Stimulated activated naive CD4-positive, alpha-beta T cell treated with Interleukin-2 at 50 U/mL for 16 hours (primary cell): Measurements from ENCODE around the gene DCAF12.

Experiments
- DNase-seq: peaks from one replicate; lab custom pipeline; 2025; lab: John Stamatoyannopoulos, UW

Gene DCAF12

GRCh38 chr9:34125681-34126206 is 754 bp downstream of the DCAF12 start:
- DNase-seq, result no peak

- no peak for DNase-seq
Observed at GRCh38 chr9:34124926-34125325, 1.6 kb downstream of the DCAF12 start.

GRCh38 chr9:34124099-34124498 is 2.4 kb downstream of the DCAF12 start:
- no peak for DNase-seq

DNA sequence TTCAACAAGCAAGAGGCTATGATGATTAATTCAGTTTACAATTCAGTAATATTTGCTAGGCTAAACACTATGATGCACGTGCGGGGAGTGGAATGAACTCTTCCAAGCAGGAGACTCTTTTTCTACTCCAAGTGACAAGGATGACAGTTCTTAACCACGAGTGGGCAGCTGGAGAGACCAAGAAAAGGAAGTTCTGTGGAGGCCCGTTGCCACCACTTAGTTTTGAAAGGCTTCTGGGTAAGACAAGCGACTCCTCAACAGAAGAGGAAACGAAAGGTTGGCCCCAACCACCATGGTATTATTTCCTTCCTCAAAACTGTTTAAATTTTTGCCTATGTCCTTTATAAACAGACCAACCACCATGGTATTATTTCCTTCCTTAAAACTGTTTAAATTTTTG is 2.8 kb downstream of the DCAF12 start:
- peak; percentile 3 for DNase-seq

DNA sequence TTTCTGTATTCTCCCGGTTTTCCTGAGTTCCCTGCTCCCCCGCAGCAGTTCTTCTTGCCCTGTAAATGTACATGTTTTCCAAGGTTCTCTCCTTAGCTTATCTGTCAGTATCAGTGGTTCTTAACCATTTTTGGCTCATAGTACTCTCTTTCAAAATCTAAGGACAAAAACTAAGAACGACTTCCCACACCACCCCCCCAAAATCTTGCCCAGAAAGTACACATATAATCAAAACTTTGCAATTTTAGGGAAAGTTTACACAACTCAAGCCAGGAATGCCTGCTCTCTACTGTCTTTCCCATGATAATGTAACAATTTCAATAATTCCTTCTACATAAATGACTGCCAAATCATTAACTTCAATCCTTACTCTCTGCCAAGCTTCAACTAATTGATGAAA is 4.5 kb downstream of the DCAF12 start:
- no peak for DNase-seq

- no peak for DNase-seq
Observed at GRCh38 chr9:34119713-34120112, 6.8 kb downstream of the DCAF12 start.

GRCh38 chr9:34114436-34114835 is 12.1 kb downstream of the DCAF12 start:
- no peak for DNase-seq

DNA sequence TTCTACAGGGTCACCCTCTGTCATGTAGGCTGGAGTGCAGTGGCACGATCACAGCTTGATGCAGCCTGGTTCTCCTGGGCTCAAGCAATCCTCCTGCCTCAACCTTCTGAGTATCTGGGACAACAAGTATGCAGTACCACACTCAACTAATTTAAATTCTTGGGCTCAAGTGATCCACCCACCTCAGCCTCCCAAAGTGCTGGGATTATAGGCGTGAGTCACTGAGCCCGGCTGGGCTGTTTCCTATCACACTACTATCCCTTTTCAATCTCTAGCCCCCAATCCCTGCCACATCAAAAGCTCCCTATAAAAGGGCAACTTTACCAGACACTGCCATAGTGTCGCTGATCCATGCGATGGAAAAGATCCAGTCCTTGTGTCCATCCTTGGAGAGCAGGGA is 20.4 kb downstream of the DCAF12 start:
- DNase-seq, result no peak

- no peak for DNase-seq
Observed at GRCh38 chr9:34102796-34103195, 23.7 kb downstream of the DCAF12 start.

DNA sequence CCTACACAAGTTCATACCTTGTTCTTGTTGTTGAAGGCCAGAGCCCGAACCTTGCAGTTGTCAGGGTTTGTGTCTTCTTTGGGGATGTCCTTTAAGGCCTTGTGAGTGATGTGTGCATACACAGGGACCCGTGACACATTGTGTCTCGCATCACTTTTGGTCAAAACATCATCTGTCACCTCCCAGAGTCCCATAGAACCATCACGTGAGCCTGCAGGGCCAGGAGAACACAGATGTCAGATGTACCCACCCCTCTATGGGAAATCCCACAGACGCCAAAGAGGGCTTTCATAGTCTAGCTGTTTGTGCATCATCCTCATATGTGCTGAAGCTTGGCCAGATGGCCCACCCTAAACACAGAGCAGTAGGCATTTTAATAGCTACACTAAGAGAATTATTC is 28.2 kb downstream of the DCAF12 start:
- no peak for DNase-seq

- DNase-seq, result no peak
Observed at GRCh38 chr9:34097865-34098264, 28.6 kb downstream of the DCAF12 start.

DNA sequence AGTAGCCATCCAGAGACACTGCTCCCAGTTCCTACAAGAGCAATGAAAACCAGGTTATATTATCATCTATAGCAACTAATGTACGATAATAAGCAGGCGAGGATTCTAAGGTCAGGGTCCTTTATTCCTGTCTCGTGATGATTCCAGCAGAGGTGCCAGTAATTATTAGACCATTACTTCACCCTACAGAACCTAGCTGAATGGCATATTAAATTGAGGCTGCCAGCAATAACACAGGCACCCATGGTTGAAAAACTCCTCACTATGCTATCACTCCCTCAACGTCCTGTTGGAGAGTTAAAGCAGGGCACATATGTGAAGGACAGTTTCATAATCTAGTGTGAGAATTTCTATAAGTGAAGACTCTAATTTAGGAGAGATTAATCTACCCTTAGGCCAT is 29.7 kb downstream of the DCAF12 start:
- DNase-seq, result no peak

DNA sequence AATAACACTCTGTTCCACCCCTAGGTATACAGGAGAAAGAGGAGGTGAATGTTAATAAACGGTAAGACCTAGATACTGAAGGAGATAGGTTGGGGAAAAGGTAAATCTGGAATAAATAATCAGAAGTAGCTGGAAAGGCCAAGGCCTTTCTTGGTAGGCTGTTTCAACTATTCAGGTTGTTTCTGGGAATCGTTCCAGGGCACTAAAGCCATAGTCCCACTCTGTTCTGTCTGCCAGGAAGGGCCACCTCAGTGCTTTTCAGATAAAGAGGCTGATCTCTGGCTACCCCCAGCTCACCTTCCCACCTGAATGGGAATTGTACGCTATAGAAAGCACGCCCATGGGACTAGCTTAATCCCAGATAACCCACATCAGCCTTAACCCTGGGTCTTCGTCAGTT is 32.9 kb downstream of the DCAF12 start:
- no peak for DNase-seq

DNA sequence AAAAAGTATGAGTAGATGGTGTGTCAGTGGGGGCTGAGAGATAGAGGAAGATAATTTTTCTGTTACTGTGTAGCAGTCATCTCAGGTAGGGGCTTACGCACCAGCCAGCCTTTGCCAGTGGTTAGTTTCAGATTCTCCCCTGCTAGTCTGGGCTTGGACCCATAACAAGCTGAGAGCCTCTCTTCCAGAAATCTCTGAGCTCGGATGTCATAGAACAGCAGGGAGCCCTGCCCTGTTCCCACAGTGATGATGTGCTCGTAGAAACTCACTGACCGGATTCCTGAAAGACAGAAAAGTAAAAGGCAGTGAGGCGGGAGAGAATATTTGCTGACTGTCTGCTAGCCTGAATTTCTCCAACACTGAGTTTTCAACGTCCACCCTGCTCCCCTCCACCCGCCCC is 37.2 kb downstream of the DCAF12 start:
- no peak for DNase-seq

DNA sequence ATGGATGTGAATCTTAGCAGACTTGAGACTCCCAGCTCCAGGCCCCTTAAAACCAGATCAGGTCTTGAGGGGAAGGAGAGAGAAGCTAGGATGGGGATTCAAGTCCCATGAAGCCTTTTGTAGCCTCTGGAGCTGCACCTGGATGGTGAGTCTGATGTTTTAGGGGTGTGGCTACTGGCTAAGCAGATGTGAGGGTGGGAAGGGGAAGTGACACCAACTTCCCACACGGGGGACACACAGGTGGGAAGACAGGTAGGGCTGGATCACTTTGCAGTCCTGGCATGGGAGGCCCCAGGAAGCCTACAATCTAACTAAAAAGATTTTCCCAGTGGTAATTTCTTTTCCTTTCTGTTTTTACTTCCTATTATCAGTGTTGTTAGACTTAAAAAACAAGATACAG is 39.1 kb downstream of the DCAF12 start:
- DNase-seq, result no peak

GRCh38 chr9:34086864-34087263 is 39.6 kb downstream of the DCAF12 start:
- no peak for DNase-seq

DNA sequence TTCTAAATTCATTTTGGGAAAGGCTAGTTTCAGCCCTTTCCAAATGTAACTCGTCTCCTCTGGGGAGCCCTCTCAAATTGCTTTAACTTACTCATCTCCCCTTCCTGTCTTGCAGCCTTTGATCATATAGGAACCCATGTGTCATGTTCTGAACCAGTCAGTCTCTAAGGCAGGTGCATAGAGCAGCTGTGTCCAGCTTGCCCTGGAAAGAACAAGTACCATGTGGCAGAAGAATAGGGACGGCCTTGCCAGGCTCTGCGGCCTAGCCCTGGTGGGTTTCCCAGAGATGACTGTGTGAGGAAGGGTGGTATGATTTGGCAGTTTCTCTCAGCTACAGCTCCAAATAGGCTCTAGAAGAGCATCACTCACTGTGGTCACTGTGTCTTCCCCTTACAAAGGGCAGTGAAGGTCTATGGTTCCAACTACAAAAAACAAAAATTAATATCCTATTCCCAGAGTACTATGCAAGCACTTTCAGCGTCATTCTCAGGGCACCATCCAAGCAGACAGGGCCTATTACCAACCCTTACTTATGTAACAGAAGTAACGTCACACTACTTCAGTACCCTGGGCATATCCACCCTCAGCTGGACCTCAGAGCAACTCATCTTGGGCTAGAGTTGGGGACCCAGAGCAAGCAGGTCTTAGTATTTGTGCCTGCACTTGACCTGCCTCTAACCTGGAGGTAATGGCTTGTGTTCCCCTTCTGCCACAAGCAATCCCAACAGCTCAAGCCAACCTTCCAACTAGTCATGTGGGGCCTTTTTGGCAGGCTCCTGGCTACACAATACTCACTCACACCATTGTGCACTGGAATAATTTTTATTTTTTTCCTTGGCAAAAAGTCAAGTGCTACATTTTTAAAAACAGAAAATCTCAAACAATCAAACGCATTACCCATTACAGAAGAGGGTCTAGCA is 40.7 kb downstream of the DCAF12 start:
- DNase-seq, result no peak

DNA sequence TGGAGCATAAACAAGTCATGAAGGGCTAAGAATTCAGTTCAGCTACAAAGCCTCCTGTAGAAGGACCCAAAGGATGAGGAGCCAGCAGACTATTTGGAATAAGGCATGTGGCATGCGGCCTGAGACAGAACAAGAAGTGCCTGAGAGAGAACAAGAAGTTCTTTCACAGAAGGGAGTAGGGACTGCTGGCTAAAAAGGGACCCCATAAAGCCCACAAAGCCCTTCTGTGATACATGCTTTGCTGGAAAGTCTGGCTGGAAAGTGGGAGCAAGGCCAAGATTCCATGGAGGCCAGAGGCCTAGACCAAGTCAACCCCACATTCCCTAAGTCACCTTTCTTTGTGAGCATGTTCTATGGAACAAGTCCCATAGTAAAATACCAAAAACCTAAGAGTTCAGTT is 41.9 kb downstream of the DCAF12 start:
- no peak for DNase-seq

GRCh38 chr9:34079181-34079580 is 47.3 kb downstream of the DCAF12 start:
- no peak for DNase-seq

DNA sequence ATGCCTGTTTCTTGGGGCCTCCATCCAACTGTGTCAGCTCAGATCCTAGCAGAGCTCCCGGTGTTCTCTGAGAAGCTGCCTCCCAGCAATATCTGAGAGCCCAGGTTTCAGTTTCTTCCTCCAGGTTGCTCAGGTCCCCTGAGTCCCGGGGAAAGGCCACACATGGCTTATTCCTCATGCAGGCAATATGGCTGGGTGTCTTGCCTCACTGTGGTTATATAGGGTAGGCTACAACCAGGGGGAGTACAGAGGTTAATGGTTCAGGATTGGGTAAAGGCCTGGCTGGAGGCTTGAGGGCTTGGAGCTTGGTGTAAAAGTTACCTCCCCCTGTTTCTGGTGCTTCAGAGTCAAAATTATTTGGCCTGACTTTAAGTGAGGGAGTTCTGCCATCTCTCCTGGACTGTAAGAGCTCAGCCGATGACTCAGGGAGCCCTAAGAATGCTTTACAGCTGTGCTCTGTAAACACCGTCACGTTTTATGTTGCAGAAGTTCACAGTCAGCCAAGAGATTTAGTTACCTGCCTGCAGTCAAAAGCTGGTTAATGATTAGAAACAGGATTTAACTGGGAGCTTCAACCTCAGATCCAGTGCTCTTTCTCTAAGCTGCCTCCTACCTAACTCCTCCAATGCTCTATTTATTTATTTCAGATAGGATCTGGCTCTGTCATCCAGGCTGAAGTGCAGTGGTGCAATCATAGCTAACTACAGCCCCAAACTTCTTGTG is 53.5 kb downstream of the DCAF12 start:
- no peak for DNase-seq

DNA sequence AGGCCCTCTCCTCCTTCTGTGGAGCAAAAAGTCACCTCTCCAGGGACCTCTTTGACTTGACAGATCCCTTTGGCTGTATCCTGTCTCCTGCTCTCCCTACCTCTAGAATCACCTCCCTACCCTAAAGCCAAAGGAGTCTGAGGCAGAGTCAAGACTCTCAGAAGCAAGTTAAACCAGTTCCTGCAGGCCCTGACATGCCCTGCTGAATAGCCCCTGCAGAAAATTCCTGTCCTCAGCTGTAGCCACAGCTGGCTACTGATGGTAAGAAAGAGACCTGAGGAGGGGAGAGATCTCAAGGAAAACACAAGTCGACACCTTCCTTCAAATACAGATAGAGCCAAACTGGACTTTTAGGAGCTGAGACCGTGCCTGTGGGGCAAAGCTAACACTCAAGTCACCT is 54.1 kb downstream of the DCAF12 start:
- no peak for DNase-seq

- DNase-seq, result no peak
Observed at GRCh38 chr9:34070606-34071324, 55.7 kb downstream of the DCAF12 start.

DNA sequence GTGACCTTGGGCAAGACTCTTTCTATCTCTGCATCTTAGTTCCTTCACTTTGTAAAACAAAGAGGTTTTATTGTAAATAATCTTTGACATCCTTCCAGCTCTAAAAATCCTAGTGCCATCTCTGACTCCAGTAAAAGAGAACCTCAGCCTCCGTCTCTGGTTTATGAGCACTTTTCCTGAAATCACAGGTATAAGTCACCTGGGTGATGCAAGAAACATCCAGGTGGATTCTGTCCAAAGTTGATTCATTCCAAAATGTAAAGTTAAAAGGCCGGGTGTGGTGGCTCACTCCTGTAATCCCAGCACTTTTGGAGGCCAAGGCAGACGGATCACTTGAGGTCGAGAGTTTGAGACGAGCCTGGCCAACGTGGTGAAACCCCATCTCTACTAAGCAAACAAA is 56.7 kb downstream of the DCAF12 start:
- no peak for DNase-seq
